ENCODE results near the gene SLC28A1.

- TF ChIP-seq CTCF (conservative IDR thresholded peaks at IDR 0.05; ENCODE audit: low read length): no peak
- TF ChIP-seq EZH2phosphoT487 (IDR thresholded peaks at IDR 0.05; ENCODE audit: borderline replicate concordance, low read depth, low read length): no peak
Observed at GRCh38 chr15:84922530-84922929, 38.1 kb downstream of the SLC28A1 start.

Data from OCI-LY7 (cell line).